ENCODE data around the gene ASTL. TPM values are rescaled to one million over a fixed set of nuclear protein-coding genes. Genes with fewer than 3 reads are reported as not detected.

ASTL gene
- total and polyA plus RNA-seq, 2 experiments from 2014 or later = not detected

GRCh38 chr2:96115631-96116423 is 22.5 kb downstream of the ASTL start:
- no peak overlapping the region for H3K9ac ChIP-seq
- no peak overlapping the region for H3K27ac ChIP-seq
- peak overlapping the region; percentile 44 for H3K4me3 ChIP-seq
- H3K36me3 ChIP-seq (ENCODE audit: low read depth) = no peaks in the 10 kb centered on the region
- DNase-seq = no peak
- in situ Hi-C loops (cut with MboI) = no loop called here
- H3K9me2 ChIP-seq (ENCODE audit: insufficient read depth) = no peaks in the 10 kb centered on the region
- WGBS, 2 experiments (ENCODE audit: low coverage in 1 of 2, low lambda C conversion rate in 2 of 2, missing lambda C conversion rate in 2 of 2) = 47 to 66% methylated on average over 43 to 69 of the region's 77 CpGs
- no peaks in the 10 kb centered on the region for H3K9me3 ChIP-seq (ENCODE audit: low read depth)
- H2AFZ ChIP-seq = peak overlapping the region; percentile 55; the same call in 1 of the 2 replicates
- peaks cover 31% of the 10 kb centered on the region for H3K27me3 ChIP-seq (replicated peaks; ENCODE audit: insufficient read depth)
- H3K4me1 ChIP-seq (ENCODE audit: insufficient read depth) = no peaks in the 10 kb centered on the region
- TF ChIP-seq EZH2 (IDR thresholded peaks at IDR 0.05; ENCODE audit: insufficient read depth, poor library complexity, severe bottlenecking) = no peak
- 0 out of 2 replicates have a peak, but pooled peaks have one; percentile 25 for TF ChIP-seq EZH2phosphoT487 (IDR thresholded peaks at IDR 0.05; ENCODE audit: insufficient read depth, low read depth)
- no peaks in the 10 kb centered on the region for H3F3A ChIP-seq (ENCODE audit: insufficient read depth)
- no peaks in the 10 kb centered on the region for H3K79me2 ChIP-seq (ENCODE audit: insufficient read depth)
- no peaks in the 10 kb centered on the region for H4K20me1 ChIP-seq (ENCODE audit: insufficient read depth)
- H3K4me2 ChIP-seq (ENCODE audit: unreplicated experiment) = no peak overlapping the region

GRCh38 chr2:96114903-96115581 is 23.3 kb downstream of the ASTL start:
- Histone ChIP-seq H3K27me3 (replicated peaks; ENCODE audit: insufficient read depth) (peaks cover 27% of the 10 kb centered on the region), H3K4me1 (ENCODE audit: insufficient read depth) (no peaks in the 10 kb centered on the region), H3K9me2 (ENCODE audit: insufficient read depth) (no peaks in the 10 kb centered on the region), H3K27ac (no peak overlapping the region), H4K20me1 (ENCODE audit: insufficient read depth) (no peaks in the 10 kb centered on the region), H3K9me3 (ENCODE audit: low read depth) (no peaks in the 10 kb centered on the region), H3K9ac (no peak overlapping the region), H3F3A (ENCODE audit: insufficient read depth) (no peaks in the 10 kb centered on the region), H3K4me2 (ENCODE audit: unreplicated experiment) (no peak overlapping the region), H3K36me3 (ENCODE audit: low read depth) (no peaks in the 10 kb centered on the region), H2AFZ (no peak overlapping the region), H3K79me2 (ENCODE audit: insufficient read depth) (no peaks in the 10 kb centered on the region), H3K4me3 (no peak overlapping the region)
- DNase-seq = no peak
- TF ChIP-seq EZH2 (IDR thresholded peaks at IDR 0.05; ENCODE audit: insufficient read depth, poor library complexity, severe bottlenecking) = no peak
- no peak for TF ChIP-seq EZH2phosphoT487 (IDR thresholded peaks at IDR 0.05; ENCODE audit: insufficient read depth, low read depth)
- in situ Hi-C loops (cut with MboI) = no loop called here
- WGBS, 2 experiments (ENCODE audit: low coverage in 1 of 2, low lambda C conversion rate in 2 of 2, missing lambda C conversion rate in 2 of 2) = 87 to 89% methylated on average over 23 to 24 of the region's 24 CpGs

GRCh38 chr2:96114546-96114902 is 23.8 kb downstream of the ASTL start:
- peaks cover 22% of the 10 kb centered on the region for H3K27me3 ChIP-seq (replicated peaks; ENCODE audit: insufficient read depth)
- TF ChIP-seq EZH2 (IDR thresholded peaks at IDR 0.05; ENCODE audit: insufficient read depth, poor library complexity, severe bottlenecking) = no peak
- no peak for TF ChIP-seq EZH2phosphoT487 (IDR thresholded peaks at IDR 0.05; ENCODE audit: insufficient read depth, low read depth)
- no peaks in the 10 kb centered on the region for H3K79me2 ChIP-seq (ENCODE audit: insufficient read depth)
- no peak overlapping the region for H3K4me2 ChIP-seq (ENCODE audit: unreplicated experiment)
- H3K9me3 ChIP-seq (ENCODE audit: low read depth) = no peaks in the 10 kb centered on the region
- no peaks in the 10 kb centered on the region for H3K9me2 ChIP-seq (ENCODE audit: insufficient read depth)
- H3K4me1 ChIP-seq (ENCODE audit: insufficient read depth) = no peaks in the 10 kb centered on the region
- no peak overlapping the region for H3K9ac ChIP-seq
- no peak overlapping the region for H3K4me3 ChIP-seq
- no peak overlapping the region for H2AFZ ChIP-seq
- in situ Hi-C loops (cut with MboI) = no loop called here
- WGBS, 2 experiments (ENCODE audit: low coverage in 1 of 2, low lambda C conversion rate in 2 of 2, missing lambda C conversion rate in 2 of 2) = 88 to 93% methylated on average over 13 of the region's 13 CpGs
- no peaks in the 10 kb centered on the region for H3F3A ChIP-seq (ENCODE audit: insufficient read depth)
- no peak for DNase-seq
- H3K36me3 ChIP-seq (ENCODE audit: low read depth) = no peaks in the 10 kb centered on the region
- H3K27ac ChIP-seq = no peak overlapping the region
- no peaks in the 10 kb centered on the region for H4K20me1 ChIP-seq (ENCODE audit: insufficient read depth)

- H3K4me1 ChIP-seq (ENCODE audit: insufficient read depth) = no peaks in the 10 kb centered on the region
- WGBS, 2 experiments (ENCODE audit: low coverage in 1 of 2, low lambda C conversion rate in 2 of 2, missing lambda C conversion rate in 2 of 2) = 83% methylated on average over 17 of the region's 17 CpGs
Observed at GRCh38 chr2:96113951-96114350, 24.4 kb downstream of the ASTL start.

More at GRCh38 chr2:96113951-96114350, 24.4 kb downstream of the ASTL start:
- Histone ChIP-seq H3K27ac (no peak overlapping the region), H3F3A (ENCODE audit: insufficient read depth) (no peaks in the 10 kb centered on the region), H3K9me2 (ENCODE audit: insufficient read depth) (no peaks in the 10 kb centered on the region), H3K9ac (no peak overlapping the region), H3K9me3 (ENCODE audit: low read depth) (no peaks in the 10 kb centered on the region), H3K27me3 (replicated peaks; ENCODE audit: insufficient read depth) (peaks cover 19% of the 10 kb centered on the region), H3K4me3 (no peak overlapping the region), H4K20me1 (ENCODE audit: insufficient read depth) (no peaks in the 10 kb centered on the region), H3K79me2 (ENCODE audit: insufficient read depth) (no peaks in the 10 kb centered on the region), H3K4me2 (ENCODE audit: unreplicated experiment) (no peak overlapping the region), H2AFZ (no peak overlapping the region), H3K36me3 (ENCODE audit: low read depth) (no peaks in the 10 kb centered on the region)
- DNase-seq = no peak
- no peak for TF ChIP-seq EZH2phosphoT487 (IDR thresholded peaks at IDR 0.05; ENCODE audit: insufficient read depth, low read depth)
- TF ChIP-seq EZH2 (IDR thresholded peaks at IDR 0.05; ENCODE audit: insufficient read depth, poor library complexity, severe bottlenecking) = no peak
- in situ Hi-C loops (cut with MboI) = no loop called here

Data from GM23248 (cell line).